Hematopoietic multipotent progenitor cell treated with erythropoietin and hydrocortisone succinate and interleukin-3 and kit ligand, for 17 days (in vitro differentiated cells): ENCODE results near the gene PTH2R.
A peak's percentile ranks its signal among the peaks of the same experiment; 100 is the strongest.
"Not testable (repeated sequence)": the region's sequence is repeated elsewhere in the genome, so short reads cannot be mapped to it uniquely, and the experiment has no call there.

Source experiments
- DNase-seq: peaks from one replicate; pipeline ENCODE4 v3.0.0-alpha.2; 2015; ENCODE audit warnings: low spot score

The PTH2R gene, protein sequence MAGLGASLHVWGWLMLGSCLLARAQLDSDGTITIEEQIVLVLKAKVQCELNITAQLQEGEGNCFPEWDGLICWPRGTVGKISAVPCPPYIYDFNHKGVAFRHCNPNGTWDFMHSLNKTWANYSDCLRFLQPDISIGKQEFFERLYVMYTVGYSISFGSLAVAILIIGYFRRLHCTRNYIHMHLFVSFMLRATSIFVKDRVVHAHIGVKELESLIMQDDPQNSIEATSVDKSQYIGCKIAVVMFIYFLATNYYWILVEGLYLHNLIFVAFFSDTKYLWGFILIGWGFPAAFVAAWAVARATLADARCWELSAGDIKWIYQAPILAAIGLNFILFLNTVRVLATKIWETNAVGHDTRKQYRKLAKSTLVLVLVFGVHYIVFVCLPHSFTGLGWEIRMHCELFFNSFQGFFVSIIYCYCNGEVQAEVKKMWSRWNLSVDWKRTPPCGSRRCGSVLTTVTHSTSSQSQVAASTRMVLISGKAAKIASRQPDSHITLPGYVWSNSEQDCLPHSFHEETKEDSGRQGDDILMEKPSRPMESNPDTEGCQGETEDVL

GRCh38 chr2:208406474-208407451, at the start of gene PTH2R:
PTH2R (plus strand) TSS chr2:208406792; CDS start chr2:208407044, 252 bp downstream.
- no peak for DNase-seq

DNA sequence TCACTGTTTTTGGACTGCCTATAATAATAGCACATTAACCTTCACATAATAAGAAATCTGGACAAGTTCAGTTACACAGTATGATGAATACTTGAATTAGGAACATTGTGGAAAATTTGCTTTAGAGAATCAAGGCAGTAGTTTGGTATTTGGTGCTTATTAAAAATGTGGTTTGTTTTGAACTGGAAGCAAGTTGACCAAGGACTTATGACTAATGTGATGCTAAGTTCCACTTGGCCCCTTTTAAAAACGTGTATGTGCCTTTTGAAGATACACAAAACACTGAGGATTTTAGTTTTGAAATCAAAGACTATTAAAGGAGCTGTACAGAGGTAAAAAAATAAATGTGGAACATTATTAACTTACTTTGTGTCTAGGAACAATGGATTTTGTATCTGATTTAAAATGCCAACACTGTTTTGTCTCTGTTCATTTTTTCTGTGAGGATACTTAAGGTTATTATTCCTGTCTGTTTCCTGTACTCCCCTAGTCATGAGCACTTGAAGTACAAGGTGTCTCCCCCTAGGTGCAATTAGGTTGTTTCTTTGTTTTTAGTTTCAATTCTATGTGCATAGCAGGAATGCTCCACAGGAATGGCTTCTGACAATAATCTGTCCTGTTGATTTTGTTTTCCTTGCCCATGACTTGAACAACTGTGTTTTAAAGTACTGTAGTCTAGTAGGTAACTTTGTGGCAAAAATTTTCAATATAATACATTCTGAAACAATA, 49.6 kb upstream of the PTH2R start:
- no peak for DNase-seq

GRCh38 chr2:208358758-208359631, 47.6 kb upstream of the PTH2R start:
- no peak for DNase-seq

GRCh38 chr2:208359632-208359986, 47.0 kb upstream of the PTH2R start:
- DNase-seq, result no peak

DNA sequence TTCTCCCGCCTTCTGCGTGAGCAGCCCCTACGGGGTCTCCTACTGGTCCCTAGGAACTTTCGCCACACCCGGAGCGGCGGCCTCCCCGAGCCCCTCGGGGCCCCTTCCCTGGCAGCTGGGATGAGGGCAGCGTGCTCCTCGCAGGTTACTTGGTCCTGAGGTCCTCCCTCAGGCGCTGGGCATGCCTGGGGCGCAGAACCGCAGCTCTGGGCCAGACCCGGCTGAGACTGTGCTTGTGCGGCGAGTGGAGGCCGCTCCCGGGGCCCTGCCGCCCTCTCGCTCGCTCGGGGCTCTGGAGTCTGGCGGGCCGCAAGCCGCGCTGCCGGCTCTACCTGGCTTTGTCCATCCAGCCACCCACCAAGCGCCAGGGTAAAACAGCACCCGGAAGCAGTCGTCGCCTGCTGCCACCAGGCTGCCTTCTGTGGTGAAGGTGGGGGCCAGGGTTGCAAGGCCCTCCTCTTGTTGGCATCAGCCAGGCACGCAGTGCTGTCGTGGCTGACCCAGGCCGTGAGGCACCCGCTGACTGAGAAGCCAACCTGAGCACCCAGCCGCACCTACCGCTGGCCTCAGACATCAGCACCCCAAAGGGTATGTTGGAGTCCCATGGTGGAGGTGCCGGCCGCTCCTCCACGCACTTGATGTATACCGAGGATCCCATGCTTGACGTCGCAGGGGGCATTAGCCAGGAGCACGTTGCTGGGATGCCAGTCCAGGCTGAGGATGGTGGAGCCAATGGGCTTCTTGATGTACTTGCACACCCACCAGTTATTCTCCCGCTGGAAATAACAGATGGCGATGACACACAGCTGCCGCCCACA, 46.1 kb upstream of the PTH2R start:
- DNase-seq, result no peak

GRCh38 chr2:208361077-208361441, 45.5 kb upstream of the PTH2R start:
- no peak for DNase-seq

- no peak for DNase-seq
Measured at GRCh38 chr2:208363485-208363884, 43.1 kb upstream of the PTH2R start.

DNA sequence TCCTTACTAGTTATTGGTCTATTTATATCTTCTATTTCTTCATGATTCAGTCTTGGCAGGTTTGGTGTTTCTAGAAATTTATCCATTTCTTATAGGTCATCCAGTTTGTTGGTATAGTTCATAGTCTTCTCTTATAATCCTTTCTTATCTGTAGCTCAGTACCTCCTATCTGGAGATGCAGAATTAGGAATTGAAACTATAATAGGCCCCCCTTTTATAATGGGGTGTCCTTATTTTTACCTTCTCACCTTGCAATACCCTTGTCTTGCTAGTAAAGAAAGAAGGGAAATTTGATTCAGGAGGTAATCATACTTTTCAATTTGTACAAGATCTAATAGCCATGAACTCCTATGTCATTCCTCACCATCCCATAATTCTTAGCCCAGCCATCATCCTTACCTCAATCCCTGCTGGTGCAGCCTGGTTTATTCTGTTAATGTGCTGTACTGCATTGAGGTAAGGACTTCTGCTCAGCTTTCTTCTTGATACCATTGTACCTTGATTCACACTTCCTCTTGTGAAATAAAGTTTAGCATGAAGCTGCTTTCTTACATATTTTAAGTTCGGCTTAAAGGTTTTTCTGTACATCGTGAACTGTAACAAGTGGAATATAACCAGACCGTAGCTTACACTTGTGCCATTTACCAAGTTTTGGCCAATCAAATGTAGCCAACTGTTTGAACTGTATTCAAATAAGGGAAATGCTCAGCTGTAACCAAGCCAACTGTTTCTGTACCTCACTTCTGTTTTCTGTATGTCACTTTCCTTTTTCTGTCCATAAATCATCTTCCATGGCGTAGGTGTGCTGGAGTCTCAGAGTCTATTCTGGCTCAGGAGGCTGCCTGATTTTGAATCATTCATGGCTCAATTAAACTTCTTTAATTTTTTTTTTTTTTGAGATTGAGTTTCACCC, 40.1 kb upstream of the PTH2R start:
- no peak for DNase-seq

- DNase-seq, result no peak
Measured at GRCh38 chr2:208369091-208369490, 37.5 kb upstream of the PTH2R start.

DNA sequence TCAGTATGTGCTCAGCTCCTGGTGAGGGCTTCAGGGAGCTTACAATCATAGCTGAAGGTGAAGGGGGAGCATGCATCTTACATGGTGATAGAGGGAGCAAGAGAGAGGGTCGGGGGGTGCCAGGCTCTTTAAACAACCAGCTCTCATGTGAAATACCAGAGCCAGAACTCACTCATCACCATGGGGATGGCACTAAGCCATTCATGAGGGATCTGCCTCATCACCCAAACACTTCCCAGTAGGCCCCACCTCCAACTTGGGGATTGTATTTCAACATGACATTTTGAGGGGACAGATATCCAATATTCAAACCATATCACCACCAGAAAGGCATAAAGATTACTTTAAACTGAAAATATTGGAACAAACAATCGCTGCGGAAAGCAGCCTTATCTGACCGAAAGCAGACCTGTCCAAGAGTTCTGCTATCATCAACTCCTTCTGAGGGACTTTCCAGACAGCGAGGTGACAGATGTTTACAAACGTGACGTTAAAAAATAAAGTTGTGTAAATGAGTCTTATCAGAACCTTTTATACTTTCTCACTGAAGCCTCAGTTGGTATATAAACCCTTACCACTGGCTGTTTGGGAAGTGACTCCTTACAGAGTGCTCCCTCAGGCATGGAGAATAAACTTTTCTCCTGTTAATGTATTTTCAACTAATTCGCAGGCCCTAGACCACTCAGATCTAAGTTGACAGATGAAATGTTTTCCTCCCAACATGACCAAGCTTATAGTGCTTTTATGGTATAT, 35.5 kb upstream of the PTH2R start:
- peak; percentile 24 for DNase-seq

- DNase-seq, result no peak
Measured at GRCh38 chr2:208371634-208371935, 35.0 kb upstream of the PTH2R start.

GRCh38 chr2:208373460-208374089, 33.0 kb upstream of the PTH2R start:
- peak; percentile 48 for DNase-seq

- no peak for DNase-seq
Measured at GRCh38 chr2:208375491-208376068, 31.0 kb upstream of the PTH2R start.

- DNase-seq, result not testable (repeated sequence)
Measured at GRCh38 chr2:208377344-208377860, 29.2 kb upstream of the PTH2R start.

DNA sequence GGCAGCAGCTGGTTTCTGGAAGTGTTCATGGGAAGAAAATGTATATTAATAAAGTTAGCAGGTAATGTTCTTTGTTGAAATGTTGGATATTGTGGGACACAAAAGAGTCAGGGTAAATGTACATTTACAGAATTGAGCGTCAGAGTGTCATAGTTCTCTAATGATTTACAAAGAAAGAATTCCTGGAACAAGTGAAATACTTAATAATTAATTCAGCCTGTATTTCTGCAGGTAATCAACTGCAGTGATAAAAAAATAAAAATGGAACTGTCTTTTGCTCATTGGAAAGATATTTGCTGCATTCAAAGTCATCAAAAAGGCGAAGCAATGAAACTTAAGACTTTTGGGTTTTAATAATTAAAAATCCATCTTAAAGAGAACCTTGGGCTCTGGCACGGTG, 27.4 kb upstream of the PTH2R start:
- no peak for DNase-seq

- DNase-seq, result no peak
Measured at GRCh38 chr2:208384637-208385036, 22.0 kb upstream of the PTH2R start.

DNA sequence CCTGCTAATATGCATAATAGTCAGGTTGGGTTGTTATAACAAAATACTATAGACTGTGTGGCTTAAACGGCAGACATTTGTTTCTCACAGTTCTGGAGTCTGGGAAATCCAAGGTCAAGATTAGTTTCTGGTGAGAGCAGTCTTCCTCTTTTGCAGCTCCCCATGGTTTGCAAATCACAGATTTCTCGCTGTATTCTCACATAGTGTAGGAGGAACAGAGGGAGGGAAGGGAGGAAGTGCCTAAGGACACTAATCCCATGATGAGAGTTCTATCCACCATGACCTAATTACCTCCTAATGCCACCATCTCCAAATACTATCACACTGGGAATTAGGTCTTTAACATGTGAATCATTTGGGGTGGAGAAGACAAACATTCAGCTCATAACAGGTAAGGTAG, 20.1 kb upstream of the PTH2R start:
- DNase-seq, result no peak
